Measurements from ENCODE around the gene SLIRP. TPM values are rescaled to one million over a fixed set of nuclear protein-coding genes. Genes with fewer than 3 reads are reported as not detected.

Gene SLIRP
- total RNA-seq, 2 donors from 2014 or later: 37.7 to 43.9 TPM

GRCh38 chr14:77760381-77761204 lies 52.7 kb downstream of the SLIRP start, which contains the start of gene SNW1:
Gene SNW1 (minus strand): TSS chr14:77761156. CDS start chr14:77761127, 29 bp downstream.
- peak within 1 kb of the TSS; percentile 95 for H3K4me3 Mint-ChIP-seq
- peaks cover 21% of the 10 kb centered on the region for H3K4me1 Mint-ChIP-seq

GRCh38 chr14:77761205-77761931 lies 53.5 kb downstream of the SLIRP start:
- ATAC-seq (peak; percentile 13), DNase-seq (no peak)
- Mint-ChIP-seq H3K36me3 (ENCODE audit: low read depth) (peaks cover 3% of the 10 kb centered on the region), H3K27ac (peak overlapping the region; percentile 99), H3K27me3 (no peaks in the 10 kb centered on the region), H3K4me3 (peak overlapping the region; percentile 95), H3K4me1 (peaks cover 19% of the 10 kb centered on the region)
- no peaks in the 10 kb centered on the region for H3K9me3 ChIP-seq (ENCODE audit: control insufficient read depth, low read length, poor library complexity, severe bottlenecking)

More at GRCh38 chr14:77760381-77761204, 52.7 kb downstream of the SLIRP start, which contains the start of gene SNW1:
- no peaks in the 10 kb centered on the region for H3K9me3 ChIP-seq (ENCODE audit: control insufficient read depth, low read length, poor library complexity, severe bottlenecking)
- no peaks in the 10 kb centered on the region for H3K27me3 Mint-ChIP-seq
- DNase-seq (peak; percentile 83 to 85 (median 85)), ATAC-seq (peak; percentile 91)
- H3K36me3 Mint-ChIP-seq (ENCODE audit: low read depth): peaks cover 3% of the 10 kb centered on the region
- peak within 1 kb of the TSS; percentile 99 for H3K27ac Mint-ChIP-seq

- H3K27ac Mint-ChIP-seq: no peak overlapping the region
Measured at GRCh38 chr14:77763316-77763715, 55.4 kb downstream of the SLIRP start.

GRCh38 chr14:77763978-77764377 lies 56.1 kb downstream of the SLIRP start:
- no peak for DNase-seq
- H3K27ac Mint-ChIP-seq: no peak overlapping the region
- H3K36me3 Mint-ChIP-seq (ENCODE audit: low read depth): no peaks in the 10 kb centered on the region
- H3K4me1 Mint-ChIP-seq: peaks cover 5% of the 10 kb centered on the region
- no peak overlapping the region for H3K4me3 Mint-ChIP-seq
- no peak for ATAC-seq
- H3K27me3 Mint-ChIP-seq: no peaks in the 10 kb centered on the region
- H3K9me3 ChIP-seq (ENCODE audit: control insufficient read depth, low read length, poor library complexity, severe bottlenecking): no peaks in the 10 kb centered on the region

More at GRCh38 chr14:77763316-77763715, 55.4 kb downstream of the SLIRP start:
- Mint-ChIP-seq H3K36me3 (ENCODE audit: low read depth) (no peaks in the 10 kb centered on the region), H3K27me3 (no peaks in the 10 kb centered on the region), H3K4me3 (peak overlapping the region; percentile 12), H3K4me1 (peaks cover 8% of the 10 kb centered on the region)
- ATAC-seq (no peak), DNase-seq (no peak)
- H3K9me3 ChIP-seq (ENCODE audit: control insufficient read depth, low read length, poor library complexity, severe bottlenecking): no peaks in the 10 kb centered on the region

Other genes starting within 250 kb of the SLIRP start
- gene ISM2, start 209.3 kb upstream of the SLIRP start, total RNA-seq: not detected
- gene SPTLC2, start 91.5 kb upstream of the SLIRP start, total RNA-seq: 10 to 100 TPM; 22.0 to 22.3 TPM
- 10 to 100 TPM in 1 of 2 donors, 1 to 10 TPM in 1; 8.8 to 10.6 TPM for gene ALKBH1, start 80 bp upstream of the SLIRP start, total RNA-seq
- gene SNW1, start 53.1 kb downstream of the SLIRP start, total RNA-seq: 10 to 100 TPM; 90.6 to 92.2 TPM
- gene ADCK1, start 92.0 kb downstream of the SLIRP start, total RNA-seq: 1 to 10 TPM; 4.7 to 5.1 TPM